ENCODE measurements around the gene GAREM2.

GAREM2 gene
- 2.0 to 7.7 (median 4.7) reads per million in 9 experiments for total RNA-seq

DNA sequence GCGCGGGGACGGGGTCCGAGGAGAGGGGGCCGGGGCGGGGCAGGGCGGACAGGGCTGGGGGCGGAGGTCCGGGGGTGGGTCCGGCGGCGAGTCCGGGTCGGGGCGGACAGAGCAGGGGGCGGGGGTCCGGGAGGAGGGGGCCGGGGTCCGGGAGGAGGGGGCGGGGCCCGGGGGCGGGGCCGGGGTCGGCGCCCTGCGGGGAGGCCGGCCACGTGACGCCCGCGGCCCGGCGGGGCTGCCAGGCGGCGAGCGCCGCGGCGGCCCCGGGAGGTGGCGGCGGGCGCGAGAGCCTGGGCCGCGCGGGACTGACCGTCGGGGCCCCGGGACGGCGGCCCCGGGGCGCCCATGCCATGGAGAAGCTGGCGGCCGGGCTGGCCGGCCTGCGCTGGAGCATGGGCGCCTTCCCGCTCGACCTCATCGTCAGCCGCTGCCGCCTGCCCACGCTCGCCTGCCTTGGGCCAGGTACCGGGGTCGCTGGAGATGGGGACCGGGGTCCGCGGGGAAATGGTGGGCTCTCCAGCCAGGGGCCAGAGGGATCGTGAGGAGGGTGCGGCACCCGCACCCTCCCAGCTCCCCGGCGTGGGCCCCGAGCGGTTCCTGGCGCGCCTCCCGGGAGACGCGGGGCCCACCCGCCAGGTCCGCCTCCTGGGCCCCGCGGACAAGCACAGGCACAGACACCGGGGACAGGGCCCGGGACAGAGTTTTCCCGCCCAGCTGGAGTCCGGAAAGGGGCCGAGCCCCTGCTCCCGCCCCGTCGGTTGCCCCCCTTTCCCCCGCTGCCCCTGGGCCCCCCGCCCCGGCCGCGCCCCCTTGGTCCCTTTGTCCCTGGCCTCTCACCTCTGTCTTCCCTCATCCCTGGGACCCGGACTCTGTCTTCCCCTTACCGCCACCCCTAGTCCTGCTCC lies at the start of gene GAREM2:
Gene GAREM2 (plus strand): TSS at position 218 of the 905 bp plus-strand sequence. CDS start 133 bp downstream, at position 351.
- Mint-ChIP-seq H3K27me3 (peaks cover 36 to 72% of the 10 kb centered on the region in 2 donors), H3K4me3 (peak within 1 kb of the TSS; percentile 83 to 87), H3K36me3 (ENCODE audit: insufficient read depth) (peaks cover 3% of the 10 kb centered on the region), H3K27ac (no peak within 1 kb of the TSS), H3K9me3 (no peaks in the 10 kb centered on the region), H3K4me1 (ENCODE audit: low read depth in 2 of 2) (peaks cover 15 to 16% of the 10 kb centered on the region in 2 donors)
- ATAC-seq (replicated peaks) (peak; percentile 34), DNase-seq (no peak)

DNA sequence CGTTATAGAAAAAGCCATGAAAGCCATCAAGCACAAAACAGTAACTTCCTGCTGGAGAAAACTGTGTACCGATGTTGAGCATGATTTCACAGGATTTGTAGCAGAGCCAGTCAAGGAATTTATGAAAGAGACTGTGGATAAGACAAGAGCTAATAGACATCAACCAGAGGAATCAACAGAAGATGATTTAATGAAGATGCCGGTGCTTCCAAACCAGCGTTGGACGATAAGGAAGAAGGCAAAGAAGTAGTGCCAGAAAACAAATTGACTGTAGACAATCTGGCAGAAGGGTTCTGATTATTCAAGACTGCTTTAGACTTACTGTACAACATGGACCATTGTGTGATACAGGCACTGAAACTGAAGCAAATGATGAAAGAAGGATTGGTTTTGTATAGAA lies 49.5 kb upstream of the GAREM2 start:
- Mint-ChIP-seq H3K4me3 (no peak overlapping the region), H3K27me3 (no peaks in the 10 kb centered on the region), H3K9me3 (no peaks in the 10 kb centered on the region), H3K27ac (peak overlapping the region in 1 of 2 donors; percentile 79), H3K36me3 (ENCODE audit: insufficient read depth) (peaks cover 10% of the 10 kb centered on the region), H3K4me1 (ENCODE audit: low read depth in 2 of 2) (peaks cover 16 to 37% of the 10 kb centered on the region in 2 donors)
- no peak for ATAC-seq (replicated peaks)
- DNase-seq = no peak

- Mint-ChIP-seq H3K36me3 (ENCODE audit: insufficient read depth) (peaks cover 24% of the 10 kb centered on the region), H3K4me3 (no peak overlapping the region), H3K9me3 (no peaks in the 10 kb centered on the region), H3K4me1 (ENCODE audit: low read depth in 2 of 2) (peaks cover 17 to 46% of the 10 kb centered on the region in 2 donors), H3K27me3 (no peaks in the 10 kb centered on the region), H3K27ac (no peak overlapping the region)
- ATAC-seq (replicated peaks) = no peak
- no peak for DNase-seq
Measured at GRCh38 chr2:26126074-26126473, 46.8 kb upstream of the GAREM2 start.

DNA sequence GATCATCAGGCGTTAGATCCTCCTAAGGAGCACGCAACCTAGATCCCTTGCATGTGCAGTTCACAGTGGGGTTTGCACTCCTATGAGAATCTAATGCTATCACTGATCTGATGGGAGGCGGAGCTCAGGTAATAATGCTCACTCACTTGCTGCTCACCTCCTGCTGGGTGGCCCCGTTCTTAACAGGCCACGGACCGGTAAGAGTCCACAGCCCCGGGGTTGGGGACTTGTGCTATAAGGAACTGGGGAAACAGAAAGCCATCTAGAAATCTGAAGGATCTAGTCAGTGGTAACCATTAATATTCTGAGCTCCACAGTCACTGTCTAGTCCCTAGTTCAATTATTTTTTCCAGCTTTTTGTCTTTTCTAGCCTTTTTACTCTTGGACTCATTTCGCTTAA lies 44.7 kb upstream of the GAREM2 start:
- no peak overlapping the region for H3K27ac Mint-ChIP-seq
- no peak for DNase-seq
- H3K4me3 Mint-ChIP-seq = no peak overlapping the region
- peaks cover 24% of the 10 kb centered on the region for H3K36me3 Mint-ChIP-seq (ENCODE audit: insufficient read depth)
- H3K27me3 Mint-ChIP-seq = no peaks in the 10 kb centered on the region
- ATAC-seq (replicated peaks) = no peak
- H3K4me1 Mint-ChIP-seq (ENCODE audit: low read depth in 2 of 2) = peaks cover 9 to 29% of the 10 kb centered on the region in 2 donors
- H3K9me3 Mint-ChIP-seq = no peaks in the 10 kb centered on the region

GRCh38 chr2:26130763-26131162 lies 42.1 kb upstream of the GAREM2 start:
- no peaks in the 10 kb centered on the region for H3K9me3 Mint-ChIP-seq
- peaks cover 2 to 13% of the 10 kb centered on the region in 2 donors for H3K4me1 Mint-ChIP-seq (ENCODE audit: low read depth in 2 of 2)
- H3K27me3 Mint-ChIP-seq = no peaks in the 10 kb centered on the region
- H3K4me3 Mint-ChIP-seq = no peak overlapping the region
- ATAC-seq (replicated peaks) = no peak
- peaks cover 37% of the 10 kb centered on the region for H3K36me3 Mint-ChIP-seq (ENCODE audit: insufficient read depth)
- H3K27ac Mint-ChIP-seq = peak overlapping the region; percentile 61 to 70
- DNase-seq = no peak

DNA sequence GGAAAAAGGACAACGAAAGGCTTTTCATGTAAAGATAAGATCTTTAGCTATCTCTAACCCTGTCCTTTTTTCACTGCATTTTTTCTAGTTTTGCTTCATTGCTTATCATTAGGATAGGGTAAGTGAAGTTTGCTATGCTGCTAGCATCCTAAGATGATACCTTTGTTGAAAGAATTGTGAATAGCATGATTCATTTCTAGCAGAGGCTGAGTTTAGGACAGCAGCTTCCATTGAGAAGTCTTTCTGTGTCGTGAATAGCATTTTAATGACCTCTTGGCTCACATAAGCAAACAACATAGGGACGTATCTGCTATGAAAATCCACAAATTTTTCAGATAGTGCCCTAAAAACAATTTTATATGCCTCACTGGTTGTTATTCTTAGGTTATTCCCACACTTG lies 36.4 kb upstream of the GAREM2 start:
- ATAC-seq (replicated peaks) = no peak
- Mint-ChIP-seq H3K4me3 (no peak overlapping the region), H3K36me3 (ENCODE audit: insufficient read depth) (peaks cover 21% of the 10 kb centered on the region), H3K27me3 (no peaks in the 10 kb centered on the region), H3K27ac (no peak overlapping the region), H3K4me1 (ENCODE audit: low read depth in 2 of 2) (peaks cover 2 to 4% of the 10 kb centered on the region in 2 donors), H3K9me3 (no peaks in the 10 kb centered on the region)
- DNase-seq = no peak

GRCh38 chr2:26139269-26140183 lies 33.4 kb upstream of the GAREM2 start:
- DNase-seq (no peak), ATAC-seq (replicated peaks) (no peak)
- peaks cover 10% of the 10 kb centered on the region for H3K36me3 Mint-ChIP-seq (ENCODE audit: insufficient read depth)
- peaks cover 2 to 4% of the 10 kb centered on the region in 2 donors for H3K4me1 Mint-ChIP-seq (ENCODE audit: low read depth in 2 of 2)
- H3K27ac Mint-ChIP-seq = peak overlapping the region in 1 of 2 donors; percentile 1
- H3K27me3 Mint-ChIP-seq = no peaks in the 10 kb centered on the region
- H3K4me3 Mint-ChIP-seq = no peak overlapping the region
- no peaks in the 10 kb centered on the region for H3K9me3 Mint-ChIP-seq

GRCh38 chr2:26141145-26141769 lies 31.6 kb upstream of the GAREM2 start:
- ATAC-seq (replicated peaks) = no peak

GRCh38 chr2:26144031-26144430 lies 28.9 kb upstream of the GAREM2 start:
- H3K27me3 Mint-ChIP-seq = peaks cover 6 to 10% of the 10 kb centered on the region in 2 donors
- H3K9me3 Mint-ChIP-seq = no peaks in the 10 kb centered on the region
- no peak for ATAC-seq (replicated peaks)
- H3K4me1 Mint-ChIP-seq (ENCODE audit: low read depth in 2 of 2) = peaks cover 0 to 2% of the 10 kb centered on the region in 2 donors
- no peak overlapping the region for H3K4me3 Mint-ChIP-seq
- peak overlapping the region in 1 of 2 donors; percentile 31 for H3K27ac Mint-ChIP-seq
- peaks cover 2% of the 10 kb centered on the region for H3K36me3 Mint-ChIP-seq (ENCODE audit: insufficient read depth)
- no peak for DNase-seq

More at GRCh38 chr2:26141145-26141769, 31.6 kb upstream of the GAREM2 start:
- H3K9me3 Mint-ChIP-seq = no peaks in the 10 kb centered on the region
- peaks cover 0 to 4% of the 10 kb centered on the region in 2 donors for H3K4me1 Mint-ChIP-seq (ENCODE audit: low read depth in 2 of 2)
- no peak for DNase-seq
- no peak overlapping the region for H3K4me3 Mint-ChIP-seq
- no peaks in the 10 kb centered on the region for H3K27me3 Mint-ChIP-seq
- peaks cover 3% of the 10 kb centered on the region for H3K36me3 Mint-ChIP-seq (ENCODE audit: insufficient read depth)
- H3K27ac Mint-ChIP-seq = peak overlapping the region in 1 of 2 donors; percentile 33

- DNase-seq = peak; percentile 44 to 62 (median 53)
- Mint-ChIP-seq H3K9me3 (no peaks in the 10 kb centered on the region), H3K27me3 (peaks cover 9 to 21% of the 10 kb centered on the region in 2 donors), H3K27ac (peak overlapping the region in 1 of 2 donors; percentile 44), H3K36me3 (ENCODE audit: insufficient read depth) (peaks cover 2% of the 10 kb centered on the region), H3K4me1 (ENCODE audit: low read depth in 2 of 2) (no peaks in the 10 kb centered on the region), H3K4me3 (no peak overlapping the region)
- peak; percentile 66 for ATAC-seq (replicated peaks)
Measured at GRCh38 chr2:26144953-26145680, 27.8 kb upstream of the GAREM2 start.

GRCh38 chr2:26148501-26148900 lies 24.4 kb upstream of the GAREM2 start:
- DNase-seq (no peak), ATAC-seq (replicated peaks) (no peak)
- Mint-ChIP-seq H3K27me3 (peaks cover 22 to 27% of the 10 kb centered on the region in 2 donors), H3K4me3 (no peak overlapping the region), H3K4me1 (ENCODE audit: low read depth in 2 of 2) (no peaks in the 10 kb centered on the region), H3K36me3 (ENCODE audit: insufficient read depth) (peaks cover 2% of the 10 kb centered on the region), H3K27ac (no peak overlapping the region), H3K9me3 (no peaks in the 10 kb centered on the region)

DNA sequence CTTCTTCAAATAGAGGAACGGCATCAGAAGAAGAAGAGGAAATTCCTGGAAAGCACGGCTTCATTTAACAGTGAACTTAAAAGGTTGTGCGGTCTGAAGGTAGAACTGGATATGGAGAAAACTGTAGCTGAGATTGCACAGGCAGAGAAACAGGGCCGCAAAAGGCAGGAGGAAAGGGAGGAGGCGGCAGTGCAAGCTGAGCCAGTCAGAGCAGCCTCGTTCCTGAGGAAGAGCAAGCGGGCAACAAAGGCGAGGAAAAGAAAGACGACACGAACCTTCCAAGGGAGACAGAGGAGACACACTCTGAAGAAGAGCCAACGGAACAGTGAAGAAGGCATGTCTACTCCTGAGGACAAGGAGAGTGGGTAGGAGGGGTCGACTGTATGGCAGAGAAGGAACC lies 22.6 kb upstream of the GAREM2 start:
- H3K27ac Mint-ChIP-seq = no peak overlapping the region

More for the DNA sequence above, 22.6 kb upstream of the GAREM2 start:
- Mint-ChIP-seq H3K9me3 (no peaks in the 10 kb centered on the region), H3K4me3 (no peak overlapping the region), H3K36me3 (ENCODE audit: insufficient read depth) (peaks cover 2% of the 10 kb centered on the region), H3K4me1 (ENCODE audit: low read depth in 2 of 2) (no peaks in the 10 kb centered on the region), H3K27me3 (peaks cover 27 to 28% of the 10 kb centered on the region in 2 donors)
- DNase-seq (no peak), ATAC-seq (replicated peaks) (no peak)
